ENCODE data around the gene ACTMAP. TPM values are rescaled to one million over a fixed set of nuclear protein-coding genes. Genes with fewer than 3 reads are reported as not detected.
A peak's percentile ranks its signal among the peaks of the same experiment; 100 is the strongest.

ACTMAP gene
- total and polyA plus RNA-seq, 7 donors = 1.8 to 11.0 (median 5.3) TPM

GRCh38 chr19:40691421-40692211 lies 58.7 kb downstream of the ACTMAP start:
- intact Hi-C loops (cut with DNase I) = no loop called here
- TF ChIP-seq POLR2AphosphoS5 (IDR thresholded peaks at IDR 0.05) (no peak), EP300 (IDR thresholded peaks at IDR 0.05) (no peak), CTCF (IDR thresholded peaks at IDR 0.05) (no peak), POLR2A (IDR thresholded peaks at IDR 0.05) (no peak)
- DNase-seq = no peak
- Histone ChIP-seq H3K9me3 (no peaks in the 10 kb centered on the region), H3K27ac (peak overlapping the region; percentile 91 to 95 (median 94)), H3K36me3 (peaks cover 5 to 46% (median 18%) of the 10 kb centered on the region in 4 donors), H3K4me3 (peak overlapping the region in 3 of 4 donors; percentile 75 to 90 (median 80)), H3K4me1 (peaks cover 0 to 43% (median 36%) of the 10 kb centered on the region in 4 donors), H3K27me3 (no peaks in the 10 kb centered on the region)
- 71 to 83% methylated on average over 24 of the region's 24 CpGs for WGBS, 2 donors

Small RNA genes within 50 kb of the gene (small RNA-seq; reads per million reads assigned to genes)
- gene RNU6-195P = 0 reads per million in 3 donors

Other genes starting within 250 kb of the ACTMAP start
- gene SHKBP1, start 173.6 kb downstream of the ACTMAP start, total RNA-seq = 10 to 100 TPM; 15.9 to 36.3 (median 33.8) TPM
- 10 to 100 TPM; 50.2 to 81.0 (median 52.9) TPM for gene SHKBP1, start 173.6 kb downstream of the ACTMAP start, polyA plus RNA-seq
- 100 to 1,000 TPM; 107 to 206 (median 176) TPM for gene LTBP4, start 149.1 kb downstream of the ACTMAP start, total RNA-seq
- 100 to 1,000 TPM in 1 of 3 donors, 10 to 100 TPM in 2; 31.9 to 118 (median 41.4) TPM for gene LTBP4, start 149.1 kb downstream of the ACTMAP start, polyA plus RNA-seq
- gene NUMBL, start 59.8 kb downstream of the ACTMAP start, total RNA-seq = 10 to 100 TPM; 21.9 to 38.2 (median 25.0) TPM
- gene NUMBL, start 59.8 kb downstream of the ACTMAP start, polyA plus RNA-seq = 10 to 100 TPM in 1 of 3 donors, 1 to 10 TPM in 2; 3.0 to 13.7 (median 9.6) TPM
- gene COQ8B, start 33.6 kb downstream of the ACTMAP start, total RNA-seq = 10 to 100 TPM; 33.2 to 59.3 (median 39.2) TPM
- 10 to 100 TPM; 24.7 to 54.4 (median 27.0) TPM for gene COQ8B, start 33.6 kb downstream of the ACTMAP start, polyA plus RNA-seq
- gene ITPKC, start 33.4 kb downstream of the ACTMAP start, total RNA-seq = 10 to 100 TPM; 17.7 to 39.6 (median 23.1) TPM
- 10 to 100 TPM; 17.4 to 27.0 (median 25.9) TPM for gene ITPKC, start 33.4 kb downstream of the ACTMAP start, polyA plus RNA-seq
- 10 to 100 TPM; 43.2 to 60.1 (median 54.0) TPM for gene SNRPA, start 726 bp upstream of the ACTMAP start, total RNA-seq
- 10 to 100 TPM; 19.2 to 76.1 (median 37.2) TPM for gene SNRPA, start 726 bp upstream of the ACTMAP start, polyA plus RNA-seq
- 10 to 100 TPM in 3 of 4 donors, 1 to 10 TPM in 1; 9.1 to 19.1 (median 15.7) TPM for gene MIA, start 25.0 kb upstream of the ACTMAP start, total RNA-seq
- gene MIA, start 25.0 kb upstream of the ACTMAP start, polyA plus RNA-seq = 10 to 100 TPM in 1 of 3 donors, 1 to 10 TPM in 1, not detected in 1; 2.1 to 11.3 TPM
- gene RAB4B, start 27.8 kb upstream of the ACTMAP start, total RNA-seq = 10 to 100 TPM; 15.6 to 21.3 (median 19.2) TPM
- 10 to 100 TPM; 39.0 to 76.5 (median 58.3) TPM for gene RAB4B, start 27.8 kb upstream of the ACTMAP start, polyA plus RNA-seq
- 100 to 1,000 TPM in 1 of 4 donors, 10 to 100 TPM in 3; 60.9 to 106 (median 87.6) TPM for gene EGLN2, start 48.7 kb upstream of the ACTMAP start, total RNA-seq
- gene EGLN2, start 48.7 kb upstream of the ACTMAP start, polyA plus RNA-seq = 100 to 1,000 TPM in 2 of 3 donors, 10 to 100 TPM in 1; 88.9 to 105 (median 101) TPM
- 1 to 10 TPM in 1 of 4 donors, not detected in 3; 1.8 TPM for gene CYP2A6, start 100.0 kb upstream of the ACTMAP start, total RNA-seq
- not detected for gene CYP2A6, start 100.0 kb upstream of the ACTMAP start, polyA plus RNA-seq
- under 1 TPM in 1 of 4 donors, not detected in 3; 0.36 TPM for gene CYP2A7, start 131.8 kb upstream of the ACTMAP start, total RNA-seq
- not detected for gene CYP2A7, start 131.8 kb upstream of the ACTMAP start, polyA plus RNA-seq
- not detected for gene CYP2B6, start 240.8 kb upstream of the ACTMAP start, total RNA-seq
- 1 to 10 TPM; 2.7 to 5.8 (median 3.0) TPM for gene CYP2B6, start 240.8 kb upstream of the ACTMAP start, polyA plus RNA-seq

Measured in sigmoid colon (tissue), 7 donors.